NCI-H82 treated with DMSO at 0.1 percent for 48 hours (cell line): ENCODE measurements around the gene CREB3L1.

Experiments
- DNase-seq: peaks from one replicate; lab custom pipeline; 2025; ENCODE audit not compliant: unreplicated experiment; lab: John Stamatoyannopoulos, UW

CREB3L1 gene

DNA sequence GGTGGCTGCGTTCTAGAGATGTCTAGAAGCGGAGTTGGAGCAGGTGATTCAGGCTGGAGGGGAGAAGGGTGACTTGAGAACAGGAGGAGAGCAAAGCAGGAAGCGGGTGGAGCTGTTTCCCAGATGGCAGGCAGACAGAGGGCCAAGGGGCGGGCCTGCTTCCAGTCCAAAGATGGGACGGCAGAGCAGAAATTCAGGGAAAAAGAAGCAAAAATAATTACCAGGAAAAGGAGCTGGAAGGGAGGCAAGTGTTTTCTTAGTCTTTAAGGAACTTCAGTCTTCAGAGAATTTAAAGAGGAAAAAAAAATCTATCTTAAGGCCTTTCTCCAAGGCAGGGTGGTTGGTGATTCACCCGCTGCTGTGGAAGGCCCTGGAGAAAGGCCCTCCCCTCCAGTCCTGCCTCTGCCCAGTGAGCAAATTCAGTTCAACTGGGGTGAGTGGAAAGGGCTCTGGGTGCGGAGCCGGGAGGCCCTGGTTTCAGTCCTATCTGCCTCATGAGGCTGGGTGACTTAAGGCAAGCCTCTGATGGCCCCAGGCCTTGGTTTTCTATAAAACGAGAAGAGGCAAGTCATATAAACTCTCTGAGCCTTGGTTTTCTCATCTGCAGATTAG lies 4.5 kb upstream of the CREB3L1 start:
- DNase-seq, result no peak

DNA sequence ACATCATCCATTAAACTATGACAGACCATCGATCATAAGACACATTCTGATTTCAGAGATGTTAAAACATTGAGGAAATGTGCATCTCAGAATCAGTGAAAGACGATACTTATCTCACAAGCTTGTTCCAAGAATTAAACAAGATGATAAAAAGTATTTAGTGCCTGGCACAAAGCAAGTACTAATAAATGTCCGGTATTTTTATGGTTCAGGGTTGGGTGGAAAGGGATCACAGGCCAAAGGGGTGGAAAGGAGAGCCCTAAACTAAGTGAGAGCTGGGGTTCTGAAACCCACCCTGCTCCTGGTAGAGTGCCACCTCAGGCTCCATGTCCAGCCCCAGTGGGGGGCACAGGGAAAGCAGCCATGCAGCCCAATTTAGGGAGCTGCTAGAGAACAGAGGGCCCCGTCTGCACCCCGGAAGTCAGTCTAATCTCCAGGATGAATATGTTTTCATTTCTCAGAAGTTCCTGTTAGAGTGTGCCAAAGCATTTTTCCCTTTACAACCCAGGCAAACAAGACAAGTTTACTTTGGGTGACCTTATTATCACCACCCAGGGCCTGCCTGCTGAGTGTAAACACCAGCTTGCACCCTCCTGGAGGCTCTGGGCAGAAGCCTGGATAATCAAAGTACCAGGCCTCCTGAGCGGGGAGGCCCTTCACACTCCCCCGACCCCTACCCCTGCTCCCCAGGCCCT lies 3.8 kb upstream of the CREB3L1 start:
- DNase-seq, result no peak

DNA sequence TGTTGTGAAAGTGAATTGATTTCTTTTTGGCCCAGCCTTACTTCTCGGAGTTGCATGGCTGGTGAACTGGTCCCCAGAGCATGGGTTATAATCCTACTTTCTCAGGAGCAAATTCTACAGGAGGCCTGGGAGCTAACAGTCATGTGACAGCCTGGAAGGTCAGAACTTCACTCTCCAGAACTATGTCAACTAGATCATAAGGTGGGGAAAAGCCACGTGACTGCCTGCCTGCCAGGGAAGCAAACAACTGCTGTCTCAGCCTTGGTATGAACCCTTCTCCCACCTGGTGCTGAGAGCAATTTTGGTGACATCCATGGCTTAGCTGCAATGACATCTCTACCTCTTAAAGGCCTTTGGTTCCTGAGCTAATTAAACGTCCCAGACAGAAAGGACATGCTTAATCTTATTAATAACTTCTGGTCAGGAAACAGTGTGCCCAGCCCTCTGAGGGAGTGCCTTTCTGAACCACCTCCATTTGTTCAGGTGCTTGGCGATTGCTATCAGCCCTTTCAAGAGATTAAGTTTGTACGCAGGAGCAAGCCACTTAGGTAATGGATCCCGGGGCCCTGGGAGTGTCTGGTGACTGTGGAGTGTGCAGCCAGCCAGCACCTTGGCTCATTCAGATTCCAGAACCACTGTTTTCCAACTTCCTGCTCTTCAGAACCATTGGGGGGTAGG lies 1.4 kb upstream of the CREB3L1 start:
- DNase-seq, result peak; percentile 50

DNA sequence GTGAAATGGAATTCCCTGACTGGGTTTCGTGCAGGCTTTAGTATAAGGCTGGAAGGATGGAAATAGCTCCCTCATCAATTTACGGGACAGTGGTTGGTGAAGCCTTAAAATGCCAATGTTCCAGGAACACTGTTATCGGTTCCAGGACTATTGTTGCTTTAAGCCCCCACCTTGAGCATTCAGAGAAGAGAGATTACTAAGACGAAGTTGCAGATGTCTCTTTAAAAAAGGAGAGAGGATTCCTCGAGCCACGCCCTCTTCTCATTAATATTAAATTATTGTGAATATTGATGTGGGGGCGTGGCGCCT lies 195 bp upstream of the CREB3L1 start:
- peak; percentile 24 for DNase-seq

DNA sequence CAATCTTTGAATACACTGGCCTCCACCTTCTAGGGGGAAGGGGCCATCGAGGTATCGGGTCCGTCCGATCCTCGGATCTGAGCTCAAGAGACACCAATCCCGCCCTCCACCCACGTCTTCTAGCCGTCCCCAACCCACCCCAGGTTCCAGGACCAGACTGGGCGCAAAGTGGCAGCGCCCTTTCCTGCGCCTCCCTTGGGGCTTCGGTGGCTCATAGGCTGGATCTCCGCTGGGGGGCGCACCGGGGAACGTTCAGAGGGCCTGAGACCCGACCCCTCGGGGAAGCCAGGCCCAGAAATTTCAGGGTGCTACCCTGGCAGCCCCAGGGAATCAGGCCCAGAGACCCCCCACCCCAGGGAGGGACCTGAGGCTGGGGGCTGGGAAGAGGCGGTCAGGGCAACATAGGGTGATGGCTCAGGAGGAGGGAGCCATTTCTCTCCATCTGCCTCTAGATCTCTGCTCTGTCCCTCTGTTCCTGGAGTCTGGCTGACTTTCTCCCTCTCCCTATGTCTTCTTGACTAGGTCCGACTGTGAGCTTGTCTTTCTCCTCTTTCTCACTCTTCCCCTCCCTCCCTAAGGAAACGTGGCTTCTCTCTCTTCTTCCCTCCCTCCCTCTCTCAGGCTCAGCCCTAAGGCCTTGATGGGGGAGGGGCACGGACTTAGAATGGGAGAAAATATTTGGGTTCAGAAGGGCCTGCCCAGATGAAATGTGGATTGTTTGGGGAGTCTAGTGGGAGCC lies 1.1 kb downstream of the CREB3L1 start:
- no peak for DNase-seq

DNA sequence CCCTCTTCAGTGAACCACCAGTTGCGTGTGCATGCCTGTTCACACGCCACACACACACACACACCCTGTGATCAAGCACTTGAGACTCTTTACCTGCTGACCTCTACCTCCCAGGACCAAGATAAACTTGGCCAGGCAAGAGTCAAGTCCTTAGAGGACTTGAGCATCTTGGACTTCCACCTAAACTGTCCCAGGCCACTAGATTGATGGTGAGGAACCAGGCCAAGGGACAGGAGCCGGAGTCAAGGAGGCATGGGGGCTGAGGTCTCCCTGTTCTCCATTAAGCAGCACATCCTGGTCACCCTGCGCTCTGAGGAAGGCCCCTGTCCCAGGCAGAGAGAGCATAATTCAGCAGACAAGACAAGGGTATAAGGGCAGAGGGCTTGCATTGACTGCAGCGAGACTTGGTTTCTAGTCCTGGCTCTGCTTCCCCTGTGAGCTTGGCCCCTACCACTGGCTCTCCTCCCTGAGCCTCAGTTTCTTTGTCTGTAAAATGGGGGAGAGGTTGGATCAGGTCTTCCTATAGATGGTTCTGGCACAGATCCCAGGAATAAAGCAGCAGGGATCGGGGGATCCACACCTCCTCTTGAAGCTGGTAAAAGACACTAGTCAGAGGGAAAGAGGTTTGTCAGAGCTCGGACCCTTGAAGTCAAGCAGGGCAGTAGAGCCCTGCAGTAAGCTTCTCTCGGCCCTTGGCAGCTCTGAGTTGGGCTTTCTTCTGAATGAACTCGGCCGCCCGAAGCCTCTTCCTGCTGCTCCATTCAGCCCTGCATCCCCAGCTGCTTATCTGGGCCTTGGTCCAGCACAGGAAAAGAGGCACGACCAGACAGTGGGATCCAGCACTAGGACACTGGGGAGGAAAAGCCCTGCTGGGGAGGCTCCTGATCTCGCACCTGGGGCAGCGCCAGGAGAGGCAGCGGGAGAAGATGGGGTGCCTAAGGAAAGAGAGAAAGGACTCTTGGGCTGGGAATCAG lies 2.0 kb downstream of the CREB3L1 start:
- DNase-seq, result no peak

DNA sequence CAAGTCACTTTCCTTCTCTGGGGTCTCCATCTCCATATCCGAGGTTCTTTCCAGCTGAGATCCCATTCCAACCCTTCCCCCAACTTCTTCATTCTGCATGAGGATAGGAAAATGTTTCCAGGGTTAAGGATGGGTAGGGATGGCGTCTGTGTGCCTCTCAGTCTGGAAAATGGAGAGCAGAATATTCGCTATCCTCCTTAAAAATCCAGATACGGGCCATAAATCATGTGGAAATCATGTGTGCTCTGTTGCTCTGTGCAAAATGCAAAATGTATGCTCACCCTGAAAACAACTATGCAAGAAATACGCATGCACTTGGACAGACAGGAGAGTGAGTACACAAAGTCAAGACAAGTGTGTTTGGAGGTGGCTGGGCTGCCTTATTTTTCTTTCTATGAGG lies 3.2 kb downstream of the CREB3L1 start:
- no peak for DNase-seq

DNA sequence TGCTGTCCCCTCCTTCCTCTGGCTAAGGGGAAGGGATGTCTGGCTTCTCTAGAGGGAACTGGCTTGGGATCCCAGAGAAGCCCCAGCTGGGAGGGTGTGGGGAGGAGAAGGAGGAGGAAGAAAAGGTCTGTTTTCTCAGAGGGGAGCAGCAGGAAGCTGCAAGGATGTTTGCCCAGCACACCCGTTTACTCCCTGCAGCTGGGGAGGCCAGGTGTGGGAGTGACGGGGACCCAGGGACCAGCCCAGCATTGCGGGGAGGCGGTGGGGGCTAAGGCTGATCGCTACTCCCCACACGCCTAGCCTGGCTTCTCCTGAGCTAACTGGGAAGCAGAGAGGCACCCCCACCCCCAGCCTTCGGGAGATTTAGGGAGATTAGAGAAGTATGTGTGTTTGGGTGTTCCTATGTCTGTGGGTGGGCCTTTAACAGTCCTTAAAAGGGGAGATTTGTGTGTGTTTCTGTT lies 3.9 kb downstream of the CREB3L1 start:
- no peak for DNase-seq

DNA sequence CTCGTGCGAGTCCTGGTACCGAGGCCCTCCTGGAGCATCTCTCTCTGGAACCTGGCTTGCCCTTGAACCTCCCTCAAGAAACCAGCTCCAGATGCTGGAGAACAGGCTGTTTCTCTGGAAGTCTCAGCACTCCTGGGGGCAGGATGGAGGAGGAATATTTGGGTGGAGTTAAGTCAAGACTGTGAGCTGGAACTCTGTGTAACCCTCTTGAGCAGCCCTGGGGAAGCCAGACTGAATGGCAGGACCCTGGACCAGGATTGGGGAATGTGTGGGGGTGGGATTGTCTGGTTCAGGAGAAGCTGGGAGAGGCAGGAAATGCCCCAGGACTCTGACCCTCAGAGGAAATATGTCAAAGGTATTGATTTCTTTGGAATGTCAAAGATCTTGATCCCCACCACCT lies 7.7 kb downstream of the CREB3L1 start:
- DNase-seq, result no peak

DNA sequence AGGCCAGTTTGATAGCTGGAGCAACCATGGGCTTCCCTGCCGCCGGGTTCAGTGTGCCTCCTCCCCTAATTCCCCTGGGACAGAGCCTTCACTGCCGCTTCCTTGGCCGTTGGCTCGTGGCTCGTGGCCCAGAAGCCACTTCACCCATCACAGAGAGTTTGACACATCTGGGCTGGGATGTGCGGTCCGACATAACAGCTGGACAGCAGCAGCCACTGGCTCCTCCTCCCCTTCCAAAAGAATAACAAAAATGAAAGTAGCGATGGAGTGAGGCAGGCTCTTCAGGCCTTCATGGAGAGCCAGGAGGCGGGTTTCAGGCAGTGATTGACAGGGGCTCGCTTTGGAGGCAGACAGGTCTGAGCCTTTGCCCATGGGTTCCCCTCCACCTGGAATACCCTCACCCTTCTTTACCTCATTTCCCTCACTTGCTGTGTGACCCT lies 8.2 kb downstream of the CREB3L1 start:
- DNase-seq, result no peak

DNA sequence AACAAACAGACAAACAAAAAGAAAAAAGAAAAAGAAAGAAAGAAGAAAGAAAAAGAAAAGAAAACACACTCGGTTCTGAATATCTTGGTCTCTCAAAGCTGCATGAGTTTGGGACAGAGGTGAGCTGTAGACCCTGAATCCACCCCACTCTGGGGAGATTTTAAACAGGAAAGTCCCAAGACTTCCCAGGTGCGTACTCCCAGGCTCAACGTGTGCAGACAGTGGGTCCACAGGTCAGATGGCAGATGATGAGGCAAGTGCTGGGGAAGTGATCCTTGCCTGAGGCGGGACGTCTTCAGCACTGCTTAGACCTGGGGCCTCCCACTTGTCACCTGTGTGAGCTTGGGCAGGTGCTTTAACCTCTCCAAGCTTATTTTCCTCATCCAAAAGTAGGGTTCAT lies 9.3 kb downstream of the CREB3L1 start:
- DNase-seq, result no peak

DNA sequence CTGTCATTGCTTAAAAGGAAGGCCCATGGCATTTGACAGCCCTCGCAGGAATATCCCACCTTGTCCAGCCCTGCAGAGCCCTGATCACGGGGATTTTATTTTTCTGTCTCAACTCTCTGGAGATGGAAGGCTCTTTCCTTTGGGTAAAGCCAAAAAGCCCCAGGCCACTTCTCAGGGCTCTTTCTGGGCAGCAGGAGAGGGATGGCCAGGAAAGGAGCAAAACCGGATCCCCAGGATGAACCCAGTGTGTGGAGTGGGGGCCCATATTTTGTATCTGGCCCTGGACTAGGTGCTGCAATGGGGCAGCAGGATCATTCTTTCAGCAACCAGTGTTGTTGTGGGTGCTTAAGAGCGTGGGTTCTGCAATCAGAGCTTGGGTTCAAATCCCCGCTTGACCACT lies 11.0 kb downstream of the CREB3L1 start:
- no peak for DNase-seq

DNA sequence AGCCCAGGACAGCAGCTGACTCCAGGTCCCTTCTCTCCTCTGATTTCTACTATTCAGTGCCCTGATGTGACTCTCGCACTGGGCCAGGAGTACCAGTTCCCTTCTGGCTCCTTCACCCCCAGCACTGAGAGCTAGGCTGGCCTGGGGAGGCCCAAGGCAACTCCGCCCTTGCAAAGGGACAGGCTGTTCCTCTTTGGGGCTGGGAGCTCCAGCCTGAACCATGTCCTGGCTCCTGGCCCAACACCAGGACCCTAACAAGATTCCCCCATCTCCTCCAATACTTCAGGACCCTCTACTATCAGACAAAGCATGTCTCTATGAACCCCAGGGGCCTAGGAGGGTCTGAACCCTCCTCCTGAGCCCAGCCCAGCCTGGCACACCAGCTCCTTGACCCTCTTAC lies 12.5 kb downstream of the CREB3L1 start:
- DNase-seq, result no peak

DNA sequence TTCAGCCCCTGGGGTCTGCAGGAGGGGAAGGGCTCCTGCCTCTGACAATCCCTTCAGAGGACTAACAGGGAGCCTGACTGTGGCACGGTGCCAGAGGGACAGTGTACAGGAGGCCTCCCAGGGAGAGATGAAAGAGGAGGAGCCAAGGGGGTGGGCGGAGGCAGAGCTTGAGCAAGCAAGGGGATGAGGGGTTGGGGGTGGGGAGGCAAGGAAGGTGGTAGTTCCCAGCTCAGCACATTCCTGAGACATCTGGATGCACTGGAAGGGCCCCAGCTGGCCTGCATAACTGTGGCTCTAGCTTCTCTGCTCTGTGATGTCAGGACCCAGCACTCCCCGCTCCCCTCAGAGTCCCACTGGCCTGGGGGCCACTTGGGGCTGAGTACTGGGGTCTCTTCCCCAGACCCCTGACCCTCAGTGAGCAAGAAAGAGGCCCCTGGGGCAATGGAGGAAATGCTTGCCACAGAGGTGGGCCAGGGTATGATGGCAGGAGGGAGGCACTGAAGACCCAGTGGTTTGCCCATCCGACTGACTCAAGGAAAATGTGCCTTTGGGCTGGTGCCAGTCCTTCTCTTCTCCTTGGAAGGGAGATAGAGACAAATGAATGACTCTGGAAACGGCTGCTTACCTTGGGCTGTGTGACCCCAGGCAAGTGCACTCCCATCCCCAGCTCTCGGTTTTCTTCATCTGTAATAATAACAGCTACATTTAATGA lies 13.3 kb downstream of the CREB3L1 start:
- DNase-seq, result peak; percentile 77

DNA sequence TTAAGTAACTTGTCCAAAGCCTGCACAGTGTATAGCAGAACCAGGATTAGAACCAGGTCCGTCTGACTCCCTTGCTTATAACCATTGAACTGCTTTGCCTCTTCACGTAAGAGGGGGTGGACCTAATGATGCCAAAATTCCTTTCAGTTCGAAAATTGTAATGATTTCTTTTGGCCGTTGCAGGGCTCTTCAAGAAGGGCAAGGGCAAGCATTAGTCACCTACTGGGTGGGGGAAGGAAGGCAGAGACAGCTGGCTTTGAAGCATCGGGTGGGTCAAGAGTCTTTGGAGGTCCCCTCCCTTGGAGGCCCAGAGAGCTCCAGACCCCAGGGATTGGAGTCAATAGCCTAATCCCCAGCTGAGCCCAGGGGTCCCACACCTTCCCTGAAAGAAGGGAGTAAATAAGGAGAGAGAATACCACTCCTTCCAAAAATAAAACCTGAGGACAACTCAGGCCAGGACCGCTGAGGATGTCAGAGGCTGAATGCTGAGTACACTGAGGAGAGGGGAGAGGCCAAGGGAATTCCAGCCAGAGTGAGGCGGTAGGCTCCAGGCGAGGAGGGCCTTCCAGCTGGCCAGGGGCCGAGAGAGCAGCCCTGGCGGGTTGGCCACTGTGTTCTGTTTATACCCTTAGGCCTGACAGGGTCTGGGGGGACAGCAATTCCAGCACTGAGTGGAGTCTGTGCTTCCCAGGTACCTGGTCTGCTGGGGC lies 14.1 kb downstream of the CREB3L1 start:
- DNase-seq, result no peak

DNA sequence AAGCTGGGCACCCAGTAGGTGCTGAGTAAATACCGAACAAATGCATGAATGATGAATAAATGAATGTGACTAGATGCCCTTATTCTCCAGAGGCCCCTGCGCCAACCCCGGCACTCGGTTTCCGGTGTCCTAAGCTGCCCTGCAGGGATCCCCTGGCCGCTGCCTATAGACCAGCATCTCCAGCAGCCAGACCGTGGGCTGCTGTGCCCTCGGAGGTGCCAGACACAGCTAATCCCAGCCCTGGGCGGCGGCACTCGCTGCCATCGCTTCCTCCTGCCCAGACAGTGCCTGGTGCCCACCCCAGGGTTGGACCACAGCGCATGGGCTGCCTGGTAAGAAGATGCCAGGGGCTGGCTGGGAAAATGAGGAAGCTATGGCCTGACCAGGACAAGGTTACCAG lies 15.6 kb downstream of the CREB3L1 start:
- no peak for DNase-seq

DNA sequence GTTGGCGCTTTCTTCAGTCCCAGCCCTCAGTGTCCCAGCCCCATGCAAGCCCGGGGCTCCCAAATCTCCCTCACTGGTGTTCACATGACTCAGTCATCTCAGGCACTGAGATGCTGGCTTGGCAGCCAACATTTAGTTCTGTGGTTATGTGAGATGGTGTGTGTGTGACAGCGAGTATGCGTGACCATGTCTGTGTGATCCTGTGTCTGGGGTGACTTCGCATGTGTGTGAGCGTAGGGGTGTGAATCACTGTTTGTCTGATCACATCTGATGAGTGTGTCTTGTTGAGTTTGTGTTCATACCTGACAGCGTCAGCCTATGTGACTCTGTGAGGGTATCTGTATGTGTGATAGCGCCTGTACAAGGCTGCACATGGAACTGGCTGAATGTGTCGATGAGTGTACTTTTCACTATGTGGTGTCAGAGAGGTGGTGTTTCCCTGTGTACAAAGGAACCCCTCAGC lies 16.2 kb downstream of the CREB3L1 start:
- no peak for DNase-seq

DNA sequence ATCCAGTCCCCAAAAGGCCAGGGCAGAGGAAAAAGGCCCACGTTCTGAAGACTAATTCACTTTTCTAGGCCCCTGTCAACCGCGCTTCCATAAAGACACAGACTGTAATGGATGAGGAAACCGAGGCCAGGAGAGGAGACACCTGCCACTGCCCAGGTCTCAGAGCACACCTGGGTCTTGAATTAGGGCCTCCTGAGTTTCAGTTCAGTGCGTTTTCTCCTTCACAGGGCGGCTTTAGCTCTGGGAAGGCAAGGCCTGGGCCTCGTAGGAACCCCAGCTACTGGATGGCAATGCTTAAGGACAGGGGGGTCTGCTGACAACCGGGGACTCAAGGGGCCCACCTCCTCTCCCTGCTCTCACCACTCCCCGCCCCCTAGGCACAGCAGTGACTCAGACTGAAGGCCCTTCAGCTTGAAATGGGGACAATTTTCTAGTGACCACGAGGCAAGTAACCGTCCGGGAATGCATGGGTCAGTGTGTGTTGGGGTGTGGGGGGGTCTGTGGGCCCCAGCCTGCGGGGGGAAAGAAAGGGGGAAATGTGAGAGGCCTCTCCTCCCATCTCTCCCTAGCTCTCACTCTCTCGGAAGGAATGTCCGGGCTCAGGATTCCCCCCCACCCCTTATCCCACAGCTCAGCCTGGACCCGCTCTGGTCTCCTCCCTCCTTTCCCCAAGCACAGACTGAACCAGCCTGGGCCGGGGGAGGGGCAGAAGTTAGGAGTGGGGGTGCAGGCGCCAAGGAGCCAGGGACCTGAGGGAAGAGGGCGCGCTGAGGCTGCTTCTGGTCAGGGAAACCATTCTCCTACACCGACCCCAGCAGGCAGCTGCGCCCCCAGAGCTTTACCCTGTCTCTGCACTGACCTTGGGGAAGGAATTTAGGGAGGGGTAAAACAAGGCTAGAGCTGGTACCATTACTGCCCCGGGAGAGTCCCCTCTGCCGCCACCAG lies 17.2 kb downstream of the CREB3L1 start:
- no peak for DNase-seq
